ENCODE results near the gene CNOT4. TPM values are rescaled to one million over a fixed set of nuclear protein-coding genes. Genes with fewer than 3 reads are reported as not detected.

The CNOT4 gene
- total RNA-seq, 3 donors from 2014 or later, result 21.6 to 31.6 (median 22.2) TPM

DNA sequence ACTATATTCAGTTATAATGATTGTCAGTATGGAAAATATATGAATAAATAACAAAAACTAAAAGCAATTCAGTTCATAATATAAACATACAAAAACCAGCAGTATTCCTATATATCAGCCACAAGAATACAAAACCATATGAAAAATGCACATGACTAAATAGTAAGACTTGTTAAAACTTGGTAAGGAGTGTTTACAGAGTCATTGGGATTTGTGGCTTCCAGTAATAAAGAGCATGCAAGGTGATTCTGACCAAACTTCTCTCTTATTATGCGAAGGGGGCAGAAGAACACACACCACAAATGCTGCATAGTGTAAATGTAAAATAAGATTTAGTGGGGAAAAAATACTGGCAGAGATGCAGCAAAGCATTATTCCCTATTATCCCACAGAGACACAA is 8.8 kb upstream of the CNOT4 start:
- Histone ChIP-seq H3K27ac (no peak overlapping the region), H3K36me3 (no peaks in the 10 kb centered on the region), H3K4me1 (no peaks in the 10 kb centered on the region), H3K9me3 (no peaks in the 10 kb centered on the region), H3K4me3 (no peak overlapping the region), H3K27me3 (no peaks in the 10 kb centered on the region)
- no peak for DNase-seq (ENCODE audit: low spot score in 2 of 2)
- intact Hi-C loops (cut with DNase I; ENCODE audit: low total_unique reads), result no loop called here
- TF ChIP-seq POLR2A (IDR thresholded peaks at IDR 0.05), result no peak
- no peak for TF ChIP-seq POLR2AphosphoS5 (IDR thresholded peaks at IDR 0.05)
- TF ChIP-seq, protein P1, sequence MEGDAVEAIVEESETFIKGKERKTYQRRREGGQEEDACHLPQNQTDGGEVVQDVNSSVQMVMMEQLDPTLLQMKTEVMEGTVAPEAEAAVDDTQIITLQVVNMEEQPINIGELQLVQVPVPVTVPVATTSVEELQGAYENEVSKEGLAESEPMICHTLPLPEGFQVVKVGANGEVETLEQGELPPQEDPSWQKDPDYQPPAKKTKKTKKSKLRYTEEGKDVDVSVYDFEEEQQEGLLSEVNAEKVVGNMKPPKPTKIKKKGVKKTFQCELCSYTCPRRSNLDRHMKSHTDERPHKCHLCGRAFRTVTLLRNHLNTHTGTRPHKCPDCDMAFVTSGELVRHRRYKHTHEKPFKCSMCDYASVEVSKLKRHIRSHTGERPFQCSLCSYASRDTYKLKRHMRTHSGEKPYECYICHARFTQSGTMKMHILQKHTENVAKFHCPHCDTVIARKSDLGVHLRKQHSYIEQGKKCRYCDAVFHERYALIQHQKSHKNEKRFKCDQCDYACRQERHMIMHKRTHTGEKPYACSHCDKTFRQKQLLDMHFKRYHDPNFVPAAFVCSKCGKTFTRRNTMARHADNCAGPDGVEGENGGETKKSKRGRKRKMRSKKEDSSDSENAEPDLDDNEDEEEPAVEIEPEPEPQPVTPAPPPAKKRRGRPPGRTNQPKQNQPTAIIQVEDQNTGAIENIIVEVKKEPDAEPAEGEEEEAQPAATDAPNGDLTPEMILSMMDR (IDR thresholded peaks at IDR 0.05), result no peak

DNA sequence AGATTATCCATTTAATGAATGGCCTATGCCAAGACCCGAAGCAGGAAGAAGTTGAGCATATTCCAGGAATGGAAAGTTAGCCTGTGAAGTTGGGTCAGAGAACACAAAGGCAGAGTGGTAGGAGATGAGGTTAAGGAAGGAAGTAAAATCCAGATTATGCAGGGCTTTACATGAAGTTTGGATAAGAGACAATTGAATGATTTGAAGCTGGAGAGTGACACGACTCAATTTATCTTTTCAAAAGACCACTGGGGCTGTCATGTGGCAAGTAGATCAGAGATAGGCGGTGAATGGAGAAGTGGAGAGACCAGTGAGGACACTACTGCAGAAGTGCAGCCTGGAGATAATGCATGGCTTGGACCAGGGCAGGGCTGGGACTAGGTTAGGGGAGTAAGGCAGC is 7.2 kb upstream of the CNOT4 start:
- Histone ChIP-seq H3K4me1 (no peaks in the 10 kb centered on the region), H3K9me3 (no peaks in the 10 kb centered on the region), H3K27me3 (no peaks in the 10 kb centered on the region), H3K36me3 (no peaks in the 10 kb centered on the region), H3K27ac (no peak overlapping the region), H3K4me3 (no peak overlapping the region)
- no peak for TF ChIP-seq POLR2A (IDR thresholded peaks at IDR 0.05)
- intact Hi-C loops (cut with DNase I; ENCODE audit: low total_unique reads), result no loop called here
- DNase-seq (ENCODE audit: low spot score in 2 of 2), result no peak

DNA sequence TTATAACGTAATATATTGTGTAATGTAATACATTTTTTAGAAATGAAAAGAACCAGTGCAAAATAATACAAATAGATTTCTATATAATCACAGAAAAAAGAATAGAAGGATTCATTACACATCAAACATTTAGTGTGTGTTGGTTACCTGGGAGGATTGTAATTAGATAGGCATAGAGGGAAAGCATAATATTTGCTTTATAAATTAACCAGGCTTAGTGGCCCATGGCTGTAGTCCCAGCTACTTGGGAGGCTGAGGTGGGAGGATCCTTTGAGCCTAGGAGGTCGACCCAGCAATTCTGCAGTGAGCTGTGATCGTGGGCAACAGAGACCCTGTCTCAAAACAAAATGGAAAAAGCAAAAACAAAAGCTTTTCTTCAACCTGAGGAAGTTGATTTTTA is 5.0 kb upstream of the CNOT4 start:
- Histone ChIP-seq H3K4me3 (no peak overlapping the region), H3K27ac (no peak overlapping the region), H3K4me1 (no peaks in the 10 kb centered on the region), H3K9me3 (no peaks in the 10 kb centered on the region), H3K27me3 (no peaks in the 10 kb centered on the region), H3K36me3 (no peaks in the 10 kb centered on the region)
- no peak for TF ChIP-seq POLR2A (IDR thresholded peaks at IDR 0.05)
- TF ChIP-seq, protein P1 (IDR thresholded peaks at IDR 0.05), result no peak
- TF ChIP-seq POLR2AphosphoS5 (IDR thresholded peaks at IDR 0.05), result no peak
- no peak for DNase-seq (ENCODE audit: low spot score in 2 of 2)
- intact Hi-C loops (cut with DNase I; ENCODE audit: low total_unique reads), result no loop called here

DNA sequence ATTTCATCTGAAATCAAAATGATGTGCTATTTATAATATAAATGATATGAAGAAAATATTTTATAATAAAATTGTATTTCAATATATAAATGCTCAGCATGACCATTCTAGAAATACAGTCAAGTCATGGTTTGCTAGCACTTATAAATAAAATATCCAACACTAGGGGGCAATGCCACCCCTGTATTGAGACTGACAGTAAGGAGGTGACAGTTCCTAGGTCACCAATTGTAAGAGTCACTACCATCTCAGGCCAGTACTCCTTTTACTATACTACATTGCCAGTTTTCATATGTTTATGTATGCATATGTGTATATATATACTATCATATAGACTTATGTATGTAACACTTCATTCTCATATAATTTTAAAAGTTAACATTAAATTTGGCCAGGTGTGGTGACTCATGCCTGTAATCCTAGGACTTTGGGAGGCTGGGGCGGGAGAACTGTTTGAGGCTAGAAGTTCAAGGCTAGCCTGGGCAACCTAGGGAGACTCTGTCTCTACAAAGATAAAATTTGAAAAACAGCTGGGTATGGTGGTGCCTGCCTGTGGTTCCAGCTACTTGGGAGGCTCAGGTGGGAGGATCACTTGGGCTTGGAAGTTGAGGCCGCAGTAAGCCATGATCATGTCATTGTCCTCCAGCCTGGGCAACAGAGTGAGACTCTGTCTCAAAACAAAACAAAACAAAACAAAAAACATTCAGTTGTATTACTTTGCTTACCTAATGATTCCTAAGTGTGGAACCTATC is 2.4 kb upstream of the CNOT4 start:
- Histone ChIP-seq H3K4me1 (no peaks in the 10 kb centered on the region), H3K4me3 (no peak overlapping the region), H3K36me3 (no peaks in the 10 kb centered on the region), H3K27ac (no peak overlapping the region), H3K9me3 (no peaks in the 10 kb centered on the region), H3K27me3 (no peaks in the 10 kb centered on the region)
- no peak for DNase-seq (ENCODE audit: low spot score in 2 of 2)
- TF ChIP-seq POLR2AphosphoS5 (IDR thresholded peaks at IDR 0.05) (no peak), POLR2A (IDR thresholded peaks at IDR 0.05) (no peak)
- TF ChIP-seq, protein P1 (IDR thresholded peaks at IDR 0.05), result peak in 2 of 3 donors; percentile 15 to 28
- intact Hi-C loops (cut with DNase I; ENCODE audit: low total_unique reads), result no loop called here

DNA sequence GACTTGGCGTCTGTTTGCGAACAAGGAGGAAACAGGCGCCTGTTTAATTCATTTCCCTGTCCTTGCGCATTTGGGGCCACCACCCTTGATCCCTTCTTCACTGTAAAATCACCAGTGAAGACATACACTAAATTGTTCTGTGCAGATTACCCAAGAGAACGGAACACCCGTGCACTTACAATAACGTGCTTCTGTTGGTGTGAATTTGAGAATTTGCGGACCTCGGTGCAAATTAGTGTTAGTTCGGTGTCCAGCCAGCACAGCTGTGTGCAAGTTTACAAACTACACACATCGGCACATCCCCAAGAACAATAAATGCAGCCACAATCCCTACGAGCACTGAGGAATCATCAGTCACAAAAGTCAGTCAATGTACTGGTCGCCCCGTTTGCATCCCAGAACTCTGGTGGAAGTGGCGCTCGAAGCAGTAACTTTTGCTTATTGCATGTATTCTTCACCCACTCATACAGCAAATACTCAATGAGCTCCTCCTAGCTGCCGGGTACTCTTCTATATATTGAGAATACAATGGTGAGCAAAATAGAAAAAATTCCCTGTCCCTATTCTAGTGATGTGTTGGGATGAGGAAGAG is 786 bp upstream of the CNOT4 start:
- Histone ChIP-seq H3K4me3 (peak overlapping the region; percentile 76 to 84 (median 81)), H3K9me3 (no peaks in the 10 kb centered on the region), H3K36me3 (no peaks in the 10 kb centered on the region), H3K27ac (peak overlapping the region in 1 of 2 donors; percentile 94), H3K4me1 (no peaks in the 10 kb centered on the region), H3K27me3 (no peaks in the 10 kb centered on the region)
- TF ChIP-seq, protein P1 (IDR thresholded peaks at IDR 0.05), result no peak
- no peak for TF ChIP-seq POLR2A (IDR thresholded peaks at IDR 0.05)
- TF ChIP-seq POLR2AphosphoS5 (IDR thresholded peaks at IDR 0.05), result no peak
- DNase-seq (ENCODE audit: low spot score in 2 of 2), result no peak
- intact Hi-C loops (cut with DNase I; ENCODE audit: low total_unique reads), result no loop called here

Data from breast epithelium (tissue), 4 donors.